Measurements from ENCODE around the gene CDK2AP2.
A peak's percentile ranks its signal among the peaks of the same experiment; 100 is the strongest.
"Not testable (repeated sequence)": the region's sequence is repeated elsewhere in the genome, so short reads cannot be mapped to it uniquely, and the experiment has no call there.

Gene CDK2AP2

DNA sequence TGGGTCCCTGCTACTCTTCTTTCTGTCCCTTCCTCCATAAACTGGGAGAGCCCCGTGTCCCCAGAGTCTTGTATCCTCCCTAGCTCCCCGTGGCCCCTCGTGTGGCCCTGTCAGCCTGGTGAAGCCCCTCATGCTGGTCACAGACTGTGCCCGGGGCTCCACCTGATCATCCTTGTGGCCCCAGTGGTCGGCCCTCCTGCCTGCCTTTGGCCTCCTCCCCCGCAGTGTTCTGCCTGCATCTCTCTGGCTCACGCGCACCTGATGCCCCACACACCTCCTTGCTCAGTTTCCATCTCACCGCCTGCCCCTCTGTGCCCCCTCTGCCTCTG is 16.5 kb upstream of the CDK2AP2 start:
- H3K4me3 ChIP-seq (ENCODE audit: low read depth, low read length): no peak overlapping the region

DNA sequence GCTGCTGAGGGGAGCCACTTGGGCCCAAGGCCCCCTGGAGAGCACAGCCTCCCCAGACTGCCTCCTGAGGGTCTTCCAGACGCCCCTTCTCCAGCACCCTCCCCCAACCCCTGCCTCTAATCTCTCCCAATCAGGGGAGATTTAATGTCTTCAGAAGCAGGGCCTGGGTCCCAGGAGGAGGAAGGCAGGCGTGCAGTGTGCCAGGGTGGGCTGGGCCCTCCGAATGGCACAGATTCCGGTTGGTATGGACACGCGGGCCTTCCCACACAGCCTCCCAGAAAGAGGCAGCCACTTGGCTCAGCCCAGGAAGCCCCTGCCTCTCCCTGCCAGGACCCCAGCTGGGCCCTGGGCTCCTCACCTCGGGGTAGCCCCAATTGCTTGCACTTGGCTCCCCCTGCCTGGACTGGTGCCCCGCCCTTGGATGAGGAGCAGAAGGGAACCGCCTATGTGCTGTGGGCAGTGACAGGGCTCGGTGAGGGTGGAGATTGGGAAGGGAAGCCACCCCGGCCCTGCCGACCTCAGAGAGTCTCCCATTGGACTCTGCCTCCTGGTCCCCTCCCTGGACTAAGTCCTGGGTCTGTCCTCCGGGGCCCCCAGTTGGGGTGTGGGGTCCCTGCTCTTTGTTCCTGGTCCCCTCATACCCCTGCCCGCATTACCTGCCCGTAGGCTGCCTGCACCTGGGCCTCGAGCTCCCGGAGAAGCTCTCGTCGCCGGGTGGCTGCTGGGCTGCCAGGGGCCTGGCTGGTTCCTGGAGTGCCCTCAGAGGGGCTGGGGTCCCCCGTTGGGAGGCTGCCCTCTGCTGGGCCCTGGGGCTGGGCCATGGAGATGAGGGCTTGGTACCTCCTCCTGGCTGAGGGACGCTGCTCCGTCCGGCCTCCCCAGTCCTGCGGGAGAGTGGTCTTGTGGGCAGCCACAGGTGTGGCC is 15.9 kb upstream of the CDK2AP2 start:
- no peak overlapping the region for H3K4me3 ChIP-seq (ENCODE audit: low read depth, low read length)

DNA sequence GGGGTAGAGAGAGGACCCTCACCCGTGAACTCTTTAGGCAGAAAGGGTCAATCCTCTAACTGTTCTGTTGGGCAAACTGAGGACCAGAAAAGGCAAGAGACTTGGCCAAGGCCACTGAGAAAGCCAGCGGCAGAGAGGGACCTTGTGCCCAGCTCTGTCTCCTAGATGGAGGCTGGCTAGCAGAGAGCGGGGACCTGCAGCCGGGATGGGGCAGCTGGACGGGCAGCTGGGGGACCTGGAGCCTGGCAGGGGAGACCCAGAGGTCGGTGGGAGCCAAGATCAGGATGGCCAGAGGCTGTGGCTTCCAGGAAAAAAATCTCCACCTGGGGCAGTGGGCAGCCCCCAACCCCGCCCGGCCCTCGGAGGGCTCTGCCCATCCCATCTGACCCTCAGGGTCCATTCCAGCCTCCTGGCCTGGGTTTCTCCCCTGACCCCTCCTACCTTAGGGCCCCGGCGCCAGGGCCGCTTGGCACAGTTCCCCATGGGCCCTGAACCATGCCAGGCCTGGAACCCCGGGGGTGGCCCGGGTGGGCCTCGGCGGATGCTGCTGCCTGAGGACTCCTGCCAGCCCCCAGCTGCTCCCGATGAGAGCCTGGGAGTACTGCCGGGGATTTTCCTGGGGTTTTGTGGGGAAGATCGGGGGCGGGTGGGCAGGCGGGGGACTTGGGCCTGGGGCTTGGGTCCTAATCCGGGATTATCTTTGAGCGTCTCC is 15.0 kb upstream of the CDK2AP2 start, which contains the start of gene CABP2:
CABP2 (minus strand) TSS at position 603 of the 712 bp plus-strand sequence; CDS start at position 483, 120 bp downstream.
- H3K4me3 ChIP-seq (ENCODE audit: low read depth, low read length): no peak within 1 kb of the TSS

DNA sequence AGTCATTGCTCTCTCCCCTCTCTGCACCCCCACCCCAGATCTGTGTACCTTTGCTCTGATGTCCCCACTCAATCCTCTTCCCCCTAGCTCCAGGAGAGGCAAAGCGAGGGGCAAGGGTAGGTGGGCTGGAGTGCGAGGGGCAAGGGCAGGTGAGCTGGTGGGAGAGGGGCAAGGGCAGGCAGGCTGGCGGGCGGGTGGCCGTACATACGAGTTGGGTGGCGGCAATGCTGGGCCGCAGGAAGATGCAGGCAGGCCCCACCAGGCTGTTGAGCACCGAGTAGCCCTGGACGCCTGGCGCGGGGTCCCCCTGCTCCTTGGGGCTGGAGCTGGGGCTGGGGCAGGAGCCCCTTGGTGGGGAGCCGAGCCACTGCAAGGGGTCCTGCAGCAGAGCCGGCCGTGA is 14.4 kb upstream of the CDK2AP2 start:
- no peak overlapping the region for H3K4me3 ChIP-seq (ENCODE audit: low read depth, low read length)

DNA sequence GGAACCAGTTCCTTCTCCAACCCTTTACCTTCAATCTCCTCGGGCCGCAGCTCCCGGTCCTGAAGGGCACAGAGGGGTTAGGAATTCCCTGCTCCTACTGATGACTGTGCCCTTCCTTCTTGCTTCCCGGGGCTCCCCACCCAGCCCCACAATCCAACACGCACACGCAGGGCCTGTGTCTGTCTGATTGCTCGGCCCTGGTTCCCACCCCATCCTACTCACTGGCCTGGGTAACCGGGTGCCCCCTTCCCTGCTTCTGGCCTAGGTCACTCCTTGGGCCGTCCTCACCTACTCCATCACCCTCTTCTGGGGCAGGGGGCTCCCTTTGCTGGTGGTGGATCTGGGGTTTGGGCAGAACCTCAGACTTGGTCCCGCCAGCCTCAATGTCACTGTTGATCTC is 14.0 kb upstream of the CDK2AP2 start:
- H3K4me3 ChIP-seq (ENCODE audit: low read depth, low read length): no peak overlapping the region

DNA sequence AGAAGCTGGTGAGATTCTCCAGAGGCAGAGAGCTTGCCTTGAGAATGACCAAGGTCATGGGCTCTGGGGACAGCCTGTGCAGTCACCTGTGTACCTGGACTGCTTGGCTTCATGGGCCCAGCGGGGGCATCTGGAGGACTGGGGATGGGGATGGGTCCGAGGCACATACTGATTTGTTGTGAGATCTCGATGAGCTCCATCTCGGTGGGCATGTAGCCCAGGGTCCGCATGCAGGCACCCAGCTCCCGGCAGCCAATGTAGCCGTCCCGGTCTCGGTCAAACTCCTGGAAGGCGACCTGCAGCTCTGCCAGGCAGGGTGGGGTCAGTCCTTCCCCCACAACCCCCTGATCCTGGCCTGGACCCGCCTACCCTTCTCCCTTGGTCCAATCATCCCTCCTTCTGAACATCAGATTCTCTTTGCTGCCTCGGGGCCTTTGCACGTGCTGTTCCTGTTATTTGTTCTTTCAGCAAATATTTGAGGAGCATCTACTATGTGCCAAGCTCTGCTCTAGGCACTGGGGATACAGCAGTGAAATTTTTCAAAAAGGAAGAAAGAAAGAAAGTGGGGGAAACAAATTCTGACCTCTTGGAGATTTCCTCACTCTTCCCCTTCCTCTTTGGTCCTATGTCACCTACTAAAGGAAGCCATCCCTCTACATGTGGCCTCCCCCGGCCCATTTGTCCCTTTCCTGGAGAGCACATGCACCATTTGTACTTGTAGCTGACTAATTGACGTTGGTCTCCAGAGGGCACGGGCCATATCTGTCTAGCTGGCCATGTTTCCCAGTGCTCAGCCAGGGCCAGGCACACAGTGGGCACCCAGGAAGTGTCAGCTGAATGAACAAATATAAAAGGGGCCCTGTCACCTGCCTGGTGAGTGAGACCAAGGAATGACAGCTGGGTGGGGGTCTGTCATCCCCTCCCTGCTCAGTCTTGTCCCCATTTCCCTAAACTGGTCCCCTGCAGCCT is 13.2 kb upstream of the CDK2AP2 start:
- H3K4me3 ChIP-seq (ENCODE audit: low read depth, low read length): no peak overlapping the region

DNA sequence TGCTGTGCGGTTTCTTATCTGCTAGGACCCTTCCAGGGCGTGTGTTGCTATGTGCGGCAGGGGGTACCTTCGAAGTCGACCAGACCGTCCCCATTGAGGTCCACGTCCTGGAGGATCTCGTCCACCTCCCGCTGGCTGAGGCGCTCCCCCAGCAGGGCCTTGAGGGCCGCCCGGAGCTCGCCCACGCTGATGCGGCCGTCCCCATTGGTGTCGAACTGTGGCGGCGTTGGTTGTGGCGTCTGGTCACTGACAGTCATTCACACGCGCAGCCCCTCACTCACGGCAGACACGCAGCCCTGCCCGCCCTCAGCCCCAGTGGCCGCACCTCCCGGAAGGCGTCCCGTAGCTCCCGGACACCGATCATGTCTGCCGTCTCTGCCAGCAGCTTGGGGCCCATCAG is 11.8 kb upstream of the CDK2AP2 start:
- H3K4me3 ChIP-seq (ENCODE audit: low read depth, low read length): no peak overlapping the region

DNA sequence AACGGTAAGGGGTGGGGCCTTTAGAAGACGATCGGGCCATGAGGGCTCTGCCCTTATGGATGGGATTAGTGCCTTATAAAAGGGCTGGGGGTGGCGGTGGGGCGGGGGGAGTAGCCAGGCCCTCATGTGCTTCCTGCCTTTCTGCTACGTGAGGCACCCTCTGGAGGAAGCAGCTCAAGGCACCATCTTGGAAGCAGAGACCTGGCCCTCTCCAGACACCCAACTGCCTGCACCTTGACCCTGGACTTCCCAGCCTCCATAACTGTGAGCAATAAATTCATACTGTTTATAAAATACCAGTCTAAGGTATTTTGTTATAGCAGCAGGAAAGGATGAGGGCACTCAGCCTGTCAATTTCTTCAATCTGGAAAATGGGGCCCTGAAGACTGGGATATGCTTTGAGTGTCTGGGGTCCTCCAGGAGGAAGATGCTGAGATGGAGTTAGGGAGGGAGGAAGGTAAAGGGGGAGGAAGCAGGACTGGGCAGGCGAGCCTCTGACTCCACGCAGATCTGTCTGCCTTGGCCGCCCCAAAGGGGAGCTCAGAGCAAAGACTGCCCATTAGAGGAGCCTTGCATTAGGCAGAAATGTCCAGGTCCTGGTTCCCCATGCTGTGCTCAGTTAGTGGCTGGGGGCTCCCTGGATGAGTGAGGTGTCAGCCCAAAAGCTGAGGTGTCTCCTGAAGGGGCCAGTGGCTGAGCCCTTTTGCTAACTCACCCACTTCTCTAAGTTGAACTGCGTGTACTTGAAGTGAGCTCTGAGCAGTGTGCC is 10.0 kb upstream of the CDK2AP2 start:
- H3K4me3 ChIP-seq (ENCODE audit: low read depth, low read length): no peak overlapping the region

DNA sequence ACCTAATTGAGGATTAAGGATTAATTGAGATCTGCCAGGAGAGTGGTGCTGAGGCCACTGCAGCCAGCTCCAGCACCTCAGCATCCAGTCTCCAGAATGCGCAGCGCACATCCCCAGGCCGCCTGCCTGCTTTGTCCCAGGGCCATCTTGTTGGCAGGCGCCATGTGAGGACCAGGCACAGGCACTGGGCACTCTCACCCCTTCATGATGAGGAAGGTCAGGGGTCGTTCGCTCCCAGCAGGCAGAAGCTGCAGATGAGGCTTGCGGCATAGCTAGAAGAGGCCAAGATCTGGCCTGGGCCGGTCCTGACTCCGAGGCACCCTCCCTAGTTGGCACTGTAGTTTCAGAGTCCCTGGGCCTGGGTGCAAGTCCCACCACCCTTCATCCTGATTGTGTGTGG is 8.8 kb upstream of the CDK2AP2 start:
- H3K4me3 ChIP-seq (ENCODE audit: low read depth, low read length): no peak overlapping the region

DNA sequence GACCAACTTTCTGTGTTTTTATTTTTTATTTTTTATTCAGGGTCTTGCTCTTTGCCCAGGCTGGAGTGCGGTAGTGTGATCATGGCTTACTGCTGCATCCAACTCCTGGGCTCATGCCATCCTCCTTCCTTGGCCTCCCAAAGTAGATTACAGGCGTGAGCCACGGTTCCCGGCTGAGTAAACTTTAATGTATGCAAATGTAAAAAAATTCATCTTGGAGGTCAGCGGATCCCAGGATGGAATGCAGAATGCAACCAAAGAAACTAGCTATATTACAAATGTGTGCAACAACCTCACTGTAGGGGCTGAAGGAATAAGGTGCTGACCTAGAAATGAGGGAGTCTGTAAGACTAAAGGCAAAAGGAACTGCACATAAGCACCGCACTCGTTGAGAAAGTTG is 6.2 kb upstream of the CDK2AP2 start:
- H3K4me3 ChIP-seq (ENCODE audit: low read depth, low read length): no peak overlapping the region

DNA sequence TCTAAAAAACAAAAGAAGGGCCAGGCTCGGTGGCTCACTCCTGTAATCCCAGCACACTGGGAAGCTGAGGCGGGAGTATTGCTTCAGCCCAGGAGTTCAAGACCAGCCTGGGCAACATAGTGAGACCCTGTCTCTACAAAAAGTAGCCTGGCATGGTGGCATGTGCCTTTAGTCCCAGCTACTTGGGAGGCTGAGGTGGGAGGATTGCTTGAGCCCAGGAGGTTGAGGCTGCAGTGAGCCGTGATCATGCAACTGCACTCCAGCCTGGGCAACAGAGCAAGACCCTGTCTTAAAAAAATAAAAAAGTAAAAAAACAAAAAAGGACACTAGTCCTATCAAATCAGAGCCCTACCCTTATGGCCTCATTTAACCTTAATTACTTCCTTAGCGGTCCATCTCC is 3.6 kb upstream of the CDK2AP2 start:
- not testable (repeated sequence) for H3K4me3 ChIP-seq (ENCODE audit: low read depth, low read length)

DNA sequence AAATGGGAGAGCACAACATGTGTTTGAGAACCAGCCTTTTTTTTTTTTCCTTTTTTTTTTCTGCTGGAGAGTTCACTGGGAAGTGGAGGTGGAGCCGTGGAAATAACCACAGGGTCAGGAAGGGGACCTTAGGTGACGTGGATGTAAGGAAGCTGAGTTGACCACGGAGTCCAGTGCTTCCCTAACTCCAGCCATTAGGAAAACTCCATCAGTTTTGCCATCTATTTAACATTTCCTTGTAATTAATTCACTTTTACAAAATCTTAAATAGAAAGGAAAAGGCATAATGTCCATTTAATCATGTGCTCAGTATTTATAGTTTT is 2.0 kb upstream of the CDK2AP2 start:
- H3K4me3 ChIP-seq (ENCODE audit: low read depth, low read length): no peak overlapping the region

DNA sequence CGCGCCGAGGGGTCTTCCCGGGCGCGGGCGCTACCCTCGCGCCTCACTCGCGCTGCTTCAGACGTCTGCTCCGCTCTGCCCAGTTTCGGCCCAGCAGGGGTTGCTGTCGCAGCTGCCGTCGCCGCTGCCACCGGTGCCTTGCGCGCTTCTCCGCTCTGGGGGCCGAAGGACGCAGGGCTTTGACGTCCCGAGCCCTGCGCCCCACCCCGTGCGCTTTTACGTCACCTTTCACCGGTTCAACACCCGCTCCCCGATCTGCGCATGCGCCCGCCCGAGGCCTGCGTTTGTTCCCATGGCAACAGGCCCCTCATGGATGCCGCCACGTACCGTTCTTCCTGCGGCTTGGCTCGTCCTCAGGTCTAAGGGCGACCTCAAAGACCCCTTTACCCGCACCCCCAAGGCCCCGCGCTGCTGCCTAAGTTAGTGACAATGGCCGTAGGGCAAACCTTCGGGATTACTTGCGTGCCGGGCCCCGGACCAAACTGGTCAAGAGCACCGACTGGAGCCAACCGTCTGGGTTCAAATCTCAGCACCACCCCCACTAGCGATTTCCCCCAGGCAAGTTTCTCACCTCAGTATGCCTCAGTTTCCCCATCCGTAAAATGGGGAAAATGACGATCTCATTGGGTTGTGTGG is 642 bp upstream of the CDK2AP2 start:
- peak overlapping the region; percentile 84 for H3K4me3 ChIP-seq (ENCODE audit: low read depth, low read length)

DNA sequence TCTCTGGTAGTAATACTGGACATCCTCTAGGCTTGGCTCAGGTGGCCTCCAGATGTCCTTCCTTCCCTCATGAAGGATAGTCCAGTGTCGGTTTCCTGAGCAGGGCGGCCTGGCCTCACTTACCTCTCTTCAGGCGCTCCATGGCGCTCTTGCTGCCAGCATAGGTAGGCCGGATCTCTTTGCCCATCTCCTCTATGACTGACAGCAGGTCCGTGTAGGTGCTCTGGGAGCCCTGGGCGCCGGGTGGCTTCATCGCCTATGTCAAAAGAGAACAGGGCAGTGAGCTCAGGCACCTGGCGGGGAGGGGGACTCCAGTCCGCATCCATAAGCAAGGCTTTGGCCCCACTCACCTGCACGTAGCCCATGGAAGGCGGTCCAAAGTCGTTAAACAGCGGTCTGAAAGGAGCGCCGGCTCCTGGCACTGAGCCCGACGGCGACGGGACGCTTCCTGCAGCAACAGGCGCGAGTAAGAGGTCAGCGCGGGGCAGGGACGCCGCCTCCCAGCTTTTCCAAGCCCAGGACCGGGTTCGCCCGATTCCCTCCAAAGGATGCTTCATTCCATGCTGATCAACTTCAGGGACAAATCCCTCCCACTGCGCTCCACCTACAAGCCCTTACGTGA is 609 bp downstream of the CDK2AP2 start:
- H3K4me3 ChIP-seq (ENCODE audit: low read depth, low read length): peak overlapping the region; percentile 62

DNA sequence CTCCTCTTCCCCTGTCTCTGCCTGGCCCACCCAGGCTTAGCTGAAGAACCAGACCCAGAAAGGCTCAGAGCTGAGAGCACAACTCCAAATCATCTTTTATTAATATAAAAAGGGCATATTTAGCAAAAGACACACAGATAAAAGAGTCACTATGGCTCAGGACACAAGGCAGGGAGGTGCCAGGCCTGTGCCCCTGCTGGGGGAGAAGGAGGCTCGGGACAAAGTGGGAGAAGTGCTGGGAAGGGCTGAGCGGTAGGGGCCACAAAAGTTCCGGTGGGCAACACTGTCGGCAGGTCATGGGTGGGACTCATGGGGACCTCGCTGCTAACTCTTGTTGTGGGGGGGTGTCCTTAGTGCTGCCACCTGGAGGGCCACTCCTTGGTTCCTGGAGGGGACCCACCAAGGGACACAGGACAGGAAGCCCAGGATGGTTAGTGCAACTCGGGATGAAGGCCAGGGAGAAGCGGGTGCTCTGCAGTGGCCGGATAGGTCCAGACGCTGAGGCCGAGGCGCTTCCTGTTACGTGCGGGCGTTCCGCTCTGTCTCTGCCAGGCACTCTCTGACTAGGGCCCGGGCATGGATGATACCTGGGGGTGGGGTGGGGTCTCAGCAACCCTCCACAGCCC is 1.4 kb downstream of the CDK2AP2 start:
- H3K4me3 ChIP-seq (ENCODE audit: low read depth, low read length): no peak overlapping the region

DNA sequence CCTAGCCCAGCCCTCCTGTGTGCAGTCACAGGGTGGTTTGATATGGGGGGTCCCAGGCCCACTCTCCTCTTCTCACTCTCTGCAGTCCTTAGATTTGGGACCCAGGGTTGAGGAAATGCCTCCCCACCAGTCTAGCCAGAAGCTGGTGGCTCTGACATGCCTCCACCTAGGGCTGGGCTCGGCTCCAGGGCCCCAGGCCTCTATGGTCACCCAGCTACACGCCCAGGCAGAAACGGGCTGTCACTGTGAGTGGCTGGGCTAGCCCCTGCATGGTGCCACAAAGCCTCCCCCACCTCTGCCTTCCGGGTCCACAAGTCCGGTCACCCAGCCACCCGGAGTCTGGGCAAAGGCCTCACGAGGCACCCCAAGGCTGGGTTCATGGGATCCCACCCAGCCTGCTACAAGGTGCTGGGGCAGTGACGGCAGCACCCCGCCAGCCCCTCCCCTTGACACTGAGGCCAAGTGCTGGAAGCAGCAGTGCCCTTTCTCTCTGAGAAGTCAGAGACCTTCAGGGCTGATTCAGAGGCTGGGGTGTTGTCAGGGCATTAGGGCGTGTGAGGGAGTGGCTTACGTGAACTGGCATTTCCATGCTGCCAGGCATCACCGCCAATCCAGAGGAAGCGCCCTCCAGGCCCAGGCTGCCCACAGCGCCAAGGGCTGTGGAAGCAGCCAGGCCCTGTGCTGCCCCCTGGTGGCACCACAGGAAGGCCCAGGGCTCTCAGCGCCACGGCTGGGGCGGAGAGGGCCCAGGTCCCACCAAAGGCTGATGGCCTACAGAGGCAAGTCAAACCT is 2.2 kb downstream of the CDK2AP2 start:
- H3K4me3 ChIP-seq (ENCODE audit: low read depth, low read length): no peak overlapping the region

DNA sequence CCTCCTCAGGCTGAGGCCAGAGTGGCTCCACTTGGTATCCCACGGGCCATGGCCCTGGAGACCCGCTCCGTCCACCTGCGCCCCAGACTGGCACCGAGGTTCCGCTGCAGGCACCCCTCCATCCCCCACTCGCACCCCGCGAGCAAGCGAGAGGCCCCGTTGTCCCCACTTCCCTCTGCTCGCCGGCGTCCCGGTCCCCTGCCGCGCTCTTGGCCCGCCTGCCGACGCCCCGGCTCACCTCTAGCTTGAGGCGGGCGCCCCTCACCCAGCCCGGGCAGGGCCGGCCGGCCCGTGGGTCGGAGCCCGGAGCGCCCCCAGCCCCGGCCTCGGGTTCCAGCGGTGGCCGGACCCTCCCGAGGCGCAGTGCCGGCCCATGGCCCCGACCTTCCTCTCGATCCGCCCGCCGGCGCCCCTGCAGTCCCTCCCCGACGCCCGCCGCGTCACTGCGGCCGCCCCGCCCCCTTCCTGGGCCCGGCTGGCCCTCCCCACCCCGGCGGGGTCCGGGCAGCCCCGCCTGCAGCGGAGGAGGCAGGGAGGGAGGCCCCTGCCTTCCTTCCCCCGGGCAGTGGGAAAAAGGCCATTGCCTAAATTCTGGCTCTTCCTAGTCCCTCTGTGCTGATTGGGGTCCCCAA is 2.9 kb downstream of the CDK2AP2 start, which contains the start of gene PITPNM1:
PITPNM1 (minus strand) TSS at position 414 of the 632 bp plus-strand sequence. CDS start 1,183 bp downstream, outside the sequence.
- H3K4me3 ChIP-seq (ENCODE audit: low read depth, low read length): peak within 1 kb of the TSS; percentile 76
